Measurements from ENCODE around the gene PNMA8B.

DNA sequence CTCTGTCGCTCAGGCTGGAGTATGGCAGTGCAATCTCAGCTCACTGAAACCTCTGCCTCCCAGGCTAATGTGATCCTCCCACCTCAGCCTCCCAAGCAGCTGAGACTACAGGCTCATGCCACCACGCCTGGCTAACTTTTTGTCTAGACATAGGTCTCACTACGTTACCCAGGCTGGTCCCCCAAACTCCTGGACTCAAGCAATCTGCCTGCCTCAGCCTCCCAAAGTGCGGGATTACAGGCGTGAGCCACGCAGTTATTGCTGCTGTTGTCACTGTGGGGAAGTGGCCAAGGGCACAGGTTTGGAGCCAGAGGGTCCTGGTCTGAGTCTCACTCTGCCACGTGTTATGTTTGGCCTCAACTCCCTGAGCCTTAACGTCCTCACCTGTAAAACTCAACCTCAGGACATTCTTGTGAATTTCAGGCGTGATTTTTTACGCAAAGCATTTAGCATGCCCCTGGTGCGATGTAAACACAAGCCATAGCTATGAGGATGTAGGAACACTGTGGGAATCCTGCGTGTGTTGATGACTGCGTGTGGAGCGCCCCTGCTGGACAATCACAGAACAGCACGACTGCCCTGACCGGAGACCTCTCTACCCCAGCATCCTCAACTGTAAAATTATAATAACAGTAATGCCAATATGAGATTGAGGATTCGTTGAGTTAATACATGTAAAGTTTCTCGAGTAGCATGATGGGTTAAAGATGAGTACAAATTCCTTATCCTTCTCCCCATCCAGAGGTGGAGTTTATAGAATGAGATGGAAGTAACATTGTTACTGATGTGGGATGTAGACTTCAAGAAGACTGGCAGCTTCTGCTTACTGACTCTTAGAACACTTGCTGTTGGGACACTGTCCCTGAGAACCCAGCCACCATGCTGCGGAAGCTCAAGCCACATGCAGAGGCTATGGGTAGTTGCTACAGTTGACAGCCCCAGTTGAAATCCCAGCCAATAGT lies 41.8 kb upstream of the PNMA8B start:
- TF ChIP-seq EZH2 (IDR thresholded peaks at IDR 0.05; ENCODE audit: insufficient read depth, poor library complexity, severe bottlenecking) (no peak), EZH2phosphoT487 (IDR thresholded peaks at IDR 0.05; ENCODE audit: insufficient read depth, low read depth) (no peak)
